Osteocyte (in vitro differentiated cells): ENCODE data around the gene LRRTM1. TPM values are rescaled to one million over a fixed set of nuclear protein-coding genes. Genes with fewer than 3 reads are reported as not detected.

ENCODE experiments used
- DNase-seq: peaks from one replicate; pipeline ENCODE4 v3.0.0; 2021; ENCODE audit warnings: mixed read lengths; ENCODE audit not compliant: unreplicated experiment; ENCODE audit errors: extremely low spot score
- H3K27ac Mint-ChIP-seq: one replicate; pipeline ENCODE4 v1.8.0; 2021; ENCODE audit warnings: mild to moderate bottlenecking, mixed read lengths; ENCODE audit not compliant: unreplicated experiment
- H3K27me3 Mint-ChIP-seq: one replicate; pipeline ENCODE4 v1.8.0; 2021; ENCODE audit warnings: mixed read lengths; ENCODE audit not compliant: unreplicated experiment
- H3K36me3 Mint-ChIP-seq: one replicate; pipeline ENCODE4 v1.8.0; 2021; ENCODE audit warnings: mixed read lengths; ENCODE audit not compliant: unreplicated experiment
- H3K4me1 Mint-ChIP-seq: one replicate; pipeline ENCODE4 v1.8.0; 2021; ENCODE audit warnings: mixed read lengths; ENCODE audit not compliant: unreplicated experiment
- H3K4me3 Mint-ChIP-seq: one replicate; pipeline ENCODE4 v1.8.0; 2021; ENCODE audit warnings: mild to moderate bottlenecking, moderate library complexity, mixed read lengths; ENCODE audit not compliant: unreplicated experiment
- H3K9me3 Mint-ChIP-seq: one replicate; pipeline ENCODE4 v1.8.0; 2021; ENCODE audit warnings: mixed read lengths; ENCODE audit not compliant: unreplicated experiment
- CTCF ChIP-seq: fragments of 200-600 bp; sonication (generic); IDR thresholded peaks from 2 replicates; pipeline ENCODE4 v1.5.0; 2021; ENCODE audit warnings: antibody characterized with exemption, mild to moderate bottlenecking, moderate library complexity
- total RNA-seq: library from RNA; stranded (reverse); gene quantifications from 2 replicates; pipeline ENCODE4 v1.2.1, GENCODE V29; 2021

The LRRTM1 gene
- total RNA-seq, 1 donor from 2014 or later, result not detected

GRCh38 chr2:80259292-80259691, 45.3 kb downstream of the LRRTM1 start:
- H3K36me3 Mint-ChIP-seq, result no peaks in the 10 kb centered on the region
- DNase-seq, result no peak
- peaks cover 5% of the 10 kb centered on the region for H3K9me3 Mint-ChIP-seq
- TF ChIP-seq CTCF, result no peak
- H3K4me1 Mint-ChIP-seq, result no peaks in the 10 kb centered on the region
- H3K27me3 Mint-ChIP-seq, result no peaks in the 10 kb centered on the region
- H3K27ac Mint-ChIP-seq, result no peak overlapping the region
- no peak overlapping the region for H3K4me3 Mint-ChIP-seq

DNA sequence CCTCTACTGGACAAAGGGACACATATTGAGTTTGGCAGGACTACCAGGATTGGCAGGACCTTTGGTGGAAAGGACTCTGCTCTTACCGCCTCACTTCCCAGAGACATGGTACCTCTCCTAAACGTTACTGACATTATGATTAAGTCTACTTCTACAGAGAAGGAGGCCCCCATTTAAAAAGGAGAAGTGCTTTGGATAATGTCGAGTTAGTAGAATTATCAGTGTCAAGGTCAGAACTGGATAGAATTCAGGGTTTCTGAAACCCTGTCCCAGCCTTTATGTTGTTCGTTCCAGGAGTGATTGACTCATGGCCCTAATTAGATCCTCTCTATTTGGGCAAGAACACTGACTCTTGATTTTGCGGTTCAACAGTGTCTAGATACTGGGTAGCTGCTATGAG, 45.8 kb downstream of the LRRTM1 start:
- DNase-seq, result no peak
- peaks cover 8% of the 10 kb centered on the region for H3K9me3 Mint-ChIP-seq
- H3K27ac Mint-ChIP-seq, result no peak overlapping the region
- H3K27me3 Mint-ChIP-seq, result no peaks in the 10 kb centered on the region
- no peaks in the 10 kb centered on the region for H3K36me3 Mint-ChIP-seq
- no peaks in the 10 kb centered on the region for H3K4me1 Mint-ChIP-seq
- no peak overlapping the region for H3K4me3 Mint-ChIP-seq
- no peak for TF ChIP-seq CTCF

GRCh38 chr2:80258341-80258740, 46.2 kb downstream of the LRRTM1 start:
- H3K27me3 Mint-ChIP-seq, result no peaks in the 10 kb centered on the region
- H3K4me1 Mint-ChIP-seq, result no peaks in the 10 kb centered on the region
- peaks cover 8% of the 10 kb centered on the region for H3K9me3 Mint-ChIP-seq
- H3K36me3 Mint-ChIP-seq, result no peaks in the 10 kb centered on the region
- no peak for DNase-seq
- TF ChIP-seq CTCF, result no peak
- H3K4me3 Mint-ChIP-seq, result no peak overlapping the region
- H3K27ac Mint-ChIP-seq, result no peak overlapping the region

DNA sequence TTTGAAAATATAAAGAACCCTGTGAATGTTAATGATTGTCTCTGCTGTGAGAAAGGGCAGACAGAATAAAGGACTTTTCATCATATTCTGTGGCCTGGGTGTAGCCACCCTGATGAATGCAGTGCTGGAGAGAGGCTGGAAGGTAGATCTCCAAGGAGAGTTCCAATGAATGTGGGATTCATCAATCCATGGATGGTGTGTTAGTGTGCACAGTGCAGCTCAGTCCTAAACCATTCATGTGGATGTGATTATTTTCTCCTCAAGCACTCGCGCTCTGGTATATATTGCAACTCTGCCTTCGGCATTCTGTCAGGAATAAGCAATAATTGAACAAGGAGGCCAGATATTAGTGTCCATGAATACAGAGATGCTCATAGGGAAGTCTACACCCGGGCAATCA, 47.1 kb downstream of the LRRTM1 start:
- H3K4me3 Mint-ChIP-seq, result no peak overlapping the region
- H3K4me1 Mint-ChIP-seq, result no peaks in the 10 kb centered on the region
- no peaks in the 10 kb centered on the region for H3K36me3 Mint-ChIP-seq
- H3K27ac Mint-ChIP-seq, result no peak overlapping the region
- peaks cover 9% of the 10 kb centered on the region for H3K9me3 Mint-ChIP-seq
- no peaks in the 10 kb centered on the region for H3K27me3 Mint-ChIP-seq
- no peak for DNase-seq
- no peak for TF ChIP-seq CTCF

DNA sequence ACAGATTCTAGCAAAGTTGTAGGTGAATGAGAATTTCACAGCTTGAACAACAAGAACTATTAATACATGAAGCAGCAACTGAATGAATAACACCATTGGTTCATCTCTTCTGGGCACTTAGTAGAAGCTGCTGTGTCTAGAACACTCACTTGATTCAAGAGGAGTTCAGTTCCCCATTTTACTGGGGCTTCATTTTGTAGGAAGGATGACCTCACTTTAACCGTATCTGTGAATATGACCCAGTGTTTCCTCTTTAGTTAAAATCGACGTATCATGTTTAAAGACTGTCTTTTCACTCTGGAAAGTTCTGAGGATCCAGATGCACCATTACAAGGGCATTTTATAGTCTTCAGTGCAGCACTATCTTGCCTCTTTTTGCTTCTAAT, 47.8 kb downstream of the LRRTM1 start:
- no peaks in the 10 kb centered on the region for H3K4me1 Mint-ChIP-seq
- H3K9me3 Mint-ChIP-seq, result peaks cover 12% of the 10 kb centered on the region
- H3K27ac Mint-ChIP-seq, result no peak overlapping the region
- no peak for TF ChIP-seq CTCF
- no peaks in the 10 kb centered on the region for H3K36me3 Mint-ChIP-seq
- no peak overlapping the region for H3K4me3 Mint-ChIP-seq
- DNase-seq, result no peak
- no peaks in the 10 kb centered on the region for H3K27me3 Mint-ChIP-seq
